ENCODE measurements around the gene RNF14. TPM values are rescaled to one million over a fixed set of nuclear protein-coding genes. Genes with fewer than 3 reads are reported as not detected.

Gene RNF14
- total RNA-seq, 1 donor = 80.3 TPM

DNA sequence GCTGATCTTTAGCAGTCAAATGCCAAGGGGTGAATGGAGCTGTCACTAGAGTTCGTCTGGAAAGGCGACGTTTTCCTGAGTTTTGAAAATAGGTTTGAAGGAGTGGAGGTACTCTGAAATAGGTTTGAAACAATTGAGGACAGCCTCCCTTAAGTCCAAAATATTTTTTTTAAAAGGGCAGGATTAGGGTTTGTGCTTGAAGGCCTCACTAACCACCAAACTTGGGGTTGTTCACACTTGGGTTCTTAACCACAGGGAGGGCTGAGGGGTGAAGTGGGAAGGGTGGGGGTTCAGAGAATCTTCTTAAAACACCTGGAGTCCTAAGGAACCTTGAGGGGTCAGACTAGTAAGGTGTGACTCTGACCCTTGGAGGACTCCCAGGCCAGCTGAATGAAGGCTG lies 7.4 kb upstream of the RNF14 start:
- no peak for DNase-seq (ENCODE audit: low read depth)
- H3K4me3 ChIP-seq (ENCODE audit: low read depth, low read length) = no peak overlapping the region
- TF ChIP-seq, protein P1, sequence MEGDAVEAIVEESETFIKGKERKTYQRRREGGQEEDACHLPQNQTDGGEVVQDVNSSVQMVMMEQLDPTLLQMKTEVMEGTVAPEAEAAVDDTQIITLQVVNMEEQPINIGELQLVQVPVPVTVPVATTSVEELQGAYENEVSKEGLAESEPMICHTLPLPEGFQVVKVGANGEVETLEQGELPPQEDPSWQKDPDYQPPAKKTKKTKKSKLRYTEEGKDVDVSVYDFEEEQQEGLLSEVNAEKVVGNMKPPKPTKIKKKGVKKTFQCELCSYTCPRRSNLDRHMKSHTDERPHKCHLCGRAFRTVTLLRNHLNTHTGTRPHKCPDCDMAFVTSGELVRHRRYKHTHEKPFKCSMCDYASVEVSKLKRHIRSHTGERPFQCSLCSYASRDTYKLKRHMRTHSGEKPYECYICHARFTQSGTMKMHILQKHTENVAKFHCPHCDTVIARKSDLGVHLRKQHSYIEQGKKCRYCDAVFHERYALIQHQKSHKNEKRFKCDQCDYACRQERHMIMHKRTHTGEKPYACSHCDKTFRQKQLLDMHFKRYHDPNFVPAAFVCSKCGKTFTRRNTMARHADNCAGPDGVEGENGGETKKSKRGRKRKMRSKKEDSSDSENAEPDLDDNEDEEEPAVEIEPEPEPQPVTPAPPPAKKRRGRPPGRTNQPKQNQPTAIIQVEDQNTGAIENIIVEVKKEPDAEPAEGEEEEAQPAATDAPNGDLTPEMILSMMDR (IDR thresholded peaks at IDR 0.05; ENCODE audit: insufficient read depth, low read length) = no peak

GRCh38 chr5:141963701-141964100 lies 5.2 kb upstream of the RNF14 start:
- DNase-seq (ENCODE audit: low read depth) = no peak
- TF ChIP-seq, protein P1 (IDR thresholded peaks at IDR 0.05; ENCODE audit: insufficient read depth, low read length) = no peak
- no peak overlapping the region for H3K4me3 ChIP-seq (ENCODE audit: low read depth, low read length)

DNA sequence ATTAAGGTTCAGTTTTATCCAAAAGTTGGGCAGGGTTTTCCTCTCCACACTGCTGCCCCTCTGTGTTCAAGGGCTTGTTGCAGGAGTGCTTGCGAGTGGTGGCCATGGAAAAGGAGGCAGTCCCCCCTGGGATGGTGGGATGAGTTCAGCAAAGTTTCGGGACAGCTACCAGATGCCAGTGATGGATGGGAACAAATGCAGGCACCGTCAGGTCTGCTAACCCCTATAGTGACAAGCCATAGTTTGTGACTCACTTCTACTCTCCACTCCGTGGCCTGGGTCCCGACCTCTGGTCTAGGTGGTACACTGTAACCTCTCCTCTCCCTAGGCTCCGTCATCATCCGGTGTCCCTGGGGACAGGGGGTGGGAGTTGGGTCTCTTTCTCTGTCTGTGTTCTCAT lies 3.8 kb upstream of the RNF14 start:
- TF ChIP-seq, protein P1 (IDR thresholded peaks at IDR 0.05; ENCODE audit: insufficient read depth, low read length) = no peak
- H3K4me3 ChIP-seq (ENCODE audit: low read depth, low read length) = no peak overlapping the region
- no peak for DNase-seq (ENCODE audit: low read depth)

DNA sequence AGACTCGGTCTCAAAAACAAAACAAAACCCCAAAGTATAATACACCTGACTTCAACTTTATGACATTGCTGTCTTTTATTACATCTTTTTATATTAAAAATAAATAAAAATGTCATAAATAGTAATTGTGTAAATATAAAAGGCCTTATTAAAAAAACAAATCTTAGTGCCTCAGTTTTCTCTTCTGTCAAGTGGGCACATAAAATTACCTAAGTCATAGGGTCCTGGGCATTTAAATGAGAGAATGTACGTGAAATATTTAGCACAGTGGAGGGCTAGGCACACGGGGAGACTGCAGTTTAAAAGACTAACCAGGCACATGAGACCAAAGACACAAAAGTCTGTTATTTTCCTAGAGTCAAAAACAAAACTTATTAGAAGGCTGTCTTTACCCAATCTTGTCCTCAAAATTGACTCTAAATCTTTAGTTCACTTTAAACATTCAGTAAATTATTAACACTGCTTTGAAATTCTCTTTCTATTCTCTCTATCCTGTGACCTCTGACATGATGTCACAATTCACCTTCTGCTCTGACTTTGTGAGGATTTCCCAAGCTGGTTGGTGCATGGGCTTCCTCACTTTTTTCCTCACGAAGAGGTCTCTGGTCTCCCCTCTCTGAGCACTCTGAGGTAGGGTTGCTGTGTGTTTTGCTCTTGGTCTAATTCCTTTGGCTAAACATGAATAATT lies 2.5 kb upstream of the RNF14 start:
- DNase-seq (ENCODE audit: low read depth) = no peak
- TF ChIP-seq, protein P1 (IDR thresholded peaks at IDR 0.05; ENCODE audit: insufficient read depth, low read length) = no peak
- no peak overlapping the region for H3K4me3 ChIP-seq (ENCODE audit: low read depth, low read length)

- no peak overlapping the region for H3K4me3 ChIP-seq (ENCODE audit: low read depth, low read length)
- TF ChIP-seq, protein P1 (IDR thresholded peaks at IDR 0.05; ENCODE audit: insufficient read depth, low read length) = no peak
- DNase-seq (ENCODE audit: low read depth) = no peak
Observed at GRCh38 chr5:141966963-141967333, 2.0 kb upstream of the RNF14 start.

DNA sequence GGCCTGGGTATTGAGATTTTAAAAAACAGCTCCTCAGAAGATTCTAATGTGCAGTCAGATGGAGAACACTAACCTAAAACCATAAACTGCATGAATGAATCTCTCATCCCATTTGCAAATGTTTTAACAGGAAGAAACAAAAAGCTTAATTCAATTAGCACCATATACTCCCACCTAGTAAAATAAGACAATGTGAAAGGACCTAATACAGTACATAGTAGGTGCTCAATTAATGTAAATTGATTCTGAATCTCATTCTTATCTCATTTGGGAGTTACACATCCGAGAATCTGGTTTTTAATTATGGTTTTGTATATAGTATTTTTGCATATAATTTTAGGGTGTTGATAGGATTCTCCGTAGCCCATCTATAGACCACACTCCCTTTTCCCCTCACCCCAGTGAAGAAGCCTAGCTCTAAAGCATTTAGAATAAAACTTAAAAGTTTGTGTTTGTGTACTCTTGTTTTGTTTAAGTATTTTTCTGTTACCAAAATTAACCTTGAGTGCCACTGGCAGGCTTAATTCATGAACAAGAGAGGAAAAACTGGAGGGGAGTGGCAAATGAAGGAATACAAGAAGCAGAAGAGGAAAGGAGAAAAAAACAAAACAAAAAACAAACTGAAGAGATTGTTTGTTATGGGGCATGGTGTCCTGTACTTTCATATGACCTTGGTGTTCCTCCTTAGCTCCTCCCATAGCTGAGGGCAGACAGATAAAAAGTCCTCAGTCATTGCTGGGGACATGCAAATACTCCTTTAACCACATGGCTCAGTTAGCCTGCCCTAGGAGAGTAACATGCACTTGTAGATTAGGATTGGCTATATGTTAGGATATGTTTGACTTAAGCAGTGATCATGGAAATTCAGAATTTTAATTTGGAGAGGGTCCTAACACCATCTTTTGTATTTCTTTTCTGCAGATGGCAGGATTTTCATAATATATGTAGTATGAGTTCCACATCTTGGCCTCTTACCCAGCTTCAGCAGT lies 1.2 kb downstream of the RNF14 start:
- peak; percentile 21 for DNase-seq (ENCODE audit: low read depth)
- TF ChIP-seq, protein P1 (IDR thresholded peaks at IDR 0.05; ENCODE audit: insufficient read depth, low read length) = no peak
- peak overlapping the region; percentile 81 for H3K4me3 ChIP-seq (ENCODE audit: low read depth, low read length)

All from fibroblast of the aortic adventitia (primary cell).